Measurements from ENCODE around the gene TNFRSF12A. TPM values are rescaled to one million over a fixed set of nuclear protein-coding genes. Genes with fewer than 3 reads are reported as not detected.

The TNFRSF12A gene, protein sequence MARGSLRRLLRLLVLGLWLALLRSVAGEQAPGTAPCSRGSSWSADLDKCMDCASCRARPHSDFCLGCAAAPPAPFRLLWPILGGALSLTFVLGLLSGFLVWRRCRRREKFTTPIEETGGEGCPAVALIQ
- total RNA-seq (115 and 122 TPM in 2 replicates), polyA plus RNA-seq (106 and 142 TPM in 2 replicates)

DNA sequence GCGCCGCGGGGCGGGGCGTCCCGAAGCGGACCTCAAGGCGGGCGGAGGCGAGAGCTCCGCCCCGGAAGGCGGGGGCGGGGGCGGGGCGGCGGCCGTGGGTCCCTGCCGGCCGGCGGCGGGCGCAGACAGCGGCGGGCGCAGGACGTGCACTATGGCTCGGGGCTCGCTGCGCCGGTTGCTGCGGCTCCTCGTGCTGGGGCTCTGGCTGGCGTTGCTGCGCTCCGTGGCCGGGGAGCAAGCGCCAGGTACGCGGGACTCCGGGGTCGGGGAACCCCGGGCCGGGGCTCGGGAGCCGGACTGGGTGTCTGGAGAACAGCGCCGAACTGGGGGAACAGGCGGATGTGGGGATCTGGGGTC is at the start of gene TNFRSF12A:
TSS of gene TNFRSF12A (plus strand) at position 122 of the 357 bp plus-strand sequence. CDS start at position 152, 30 bp downstream.
- Histone ChIP-seq H3K4me1 (ENCODE audit: low read depth) (peaks cover 22% of the 10 kb centered on the region), H3K27me3 (no peaks in the 10 kb centered on the region), H3K36me3 (no peaks in the 10 kb centered on the region), H3K9me3 (ENCODE audit: low read depth) (no peaks in the 10 kb centered on the region), H3K4me3 (peak within 1 kb of the TSS; percentile 74), H3K27ac (peak within 1 kb of the TSS; percentile 97)
- peak; percentile 80 to 92 for DNase-seq (ENCODE audit: low read depth in 1 of 2, low spot score in 1 of 2)
- TF ChIP-seq, protein P1, sequence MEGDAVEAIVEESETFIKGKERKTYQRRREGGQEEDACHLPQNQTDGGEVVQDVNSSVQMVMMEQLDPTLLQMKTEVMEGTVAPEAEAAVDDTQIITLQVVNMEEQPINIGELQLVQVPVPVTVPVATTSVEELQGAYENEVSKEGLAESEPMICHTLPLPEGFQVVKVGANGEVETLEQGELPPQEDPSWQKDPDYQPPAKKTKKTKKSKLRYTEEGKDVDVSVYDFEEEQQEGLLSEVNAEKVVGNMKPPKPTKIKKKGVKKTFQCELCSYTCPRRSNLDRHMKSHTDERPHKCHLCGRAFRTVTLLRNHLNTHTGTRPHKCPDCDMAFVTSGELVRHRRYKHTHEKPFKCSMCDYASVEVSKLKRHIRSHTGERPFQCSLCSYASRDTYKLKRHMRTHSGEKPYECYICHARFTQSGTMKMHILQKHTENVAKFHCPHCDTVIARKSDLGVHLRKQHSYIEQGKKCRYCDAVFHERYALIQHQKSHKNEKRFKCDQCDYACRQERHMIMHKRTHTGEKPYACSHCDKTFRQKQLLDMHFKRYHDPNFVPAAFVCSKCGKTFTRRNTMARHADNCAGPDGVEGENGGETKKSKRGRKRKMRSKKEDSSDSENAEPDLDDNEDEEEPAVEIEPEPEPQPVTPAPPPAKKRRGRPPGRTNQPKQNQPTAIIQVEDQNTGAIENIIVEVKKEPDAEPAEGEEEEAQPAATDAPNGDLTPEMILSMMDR (IDR thresholded peaks at IDR 0.05; ENCODE audit: low read depth, low read length) = no peak

DNA sequence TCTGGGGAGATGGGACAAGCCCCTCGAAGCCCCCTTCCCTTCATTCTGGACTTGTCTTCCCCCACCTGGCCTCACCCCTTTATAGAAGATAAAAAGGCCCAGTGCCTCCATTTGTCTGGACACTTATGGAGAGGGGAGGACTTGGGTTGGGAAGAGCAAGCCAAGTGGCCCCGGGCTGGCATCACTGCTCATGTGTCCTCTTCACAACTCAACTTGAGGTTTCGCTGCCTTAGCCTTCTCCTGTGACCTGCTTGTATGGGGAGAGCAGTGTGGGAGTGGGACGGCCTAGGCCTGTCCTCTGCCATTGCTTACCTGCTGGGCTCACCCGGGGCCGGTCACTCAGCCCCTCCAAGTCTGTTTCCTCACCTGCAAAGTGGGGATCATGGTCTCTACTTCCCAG is 49.6 kb upstream of the TNFRSF12A start:
- no peak for DNase-seq (ENCODE audit: low read depth in 1 of 2, low spot score in 1 of 2)
- Histone ChIP-seq H3K9me3 (ENCODE audit: low read depth) (no peaks in the 10 kb centered on the region), H3K4me1 (ENCODE audit: low read depth) (no peaks in the 10 kb centered on the region), H3K4me3 (no peak overlapping the region), H3K27me3 (peaks cover 20% of the 10 kb centered on the region), H3K36me3 (no peaks in the 10 kb centered on the region), H3K27ac (no peak overlapping the region)
- TF ChIP-seq, protein P1 (IDR thresholded peaks at IDR 0.05; ENCODE audit: low read depth, low read length) = no peak

DNA sequence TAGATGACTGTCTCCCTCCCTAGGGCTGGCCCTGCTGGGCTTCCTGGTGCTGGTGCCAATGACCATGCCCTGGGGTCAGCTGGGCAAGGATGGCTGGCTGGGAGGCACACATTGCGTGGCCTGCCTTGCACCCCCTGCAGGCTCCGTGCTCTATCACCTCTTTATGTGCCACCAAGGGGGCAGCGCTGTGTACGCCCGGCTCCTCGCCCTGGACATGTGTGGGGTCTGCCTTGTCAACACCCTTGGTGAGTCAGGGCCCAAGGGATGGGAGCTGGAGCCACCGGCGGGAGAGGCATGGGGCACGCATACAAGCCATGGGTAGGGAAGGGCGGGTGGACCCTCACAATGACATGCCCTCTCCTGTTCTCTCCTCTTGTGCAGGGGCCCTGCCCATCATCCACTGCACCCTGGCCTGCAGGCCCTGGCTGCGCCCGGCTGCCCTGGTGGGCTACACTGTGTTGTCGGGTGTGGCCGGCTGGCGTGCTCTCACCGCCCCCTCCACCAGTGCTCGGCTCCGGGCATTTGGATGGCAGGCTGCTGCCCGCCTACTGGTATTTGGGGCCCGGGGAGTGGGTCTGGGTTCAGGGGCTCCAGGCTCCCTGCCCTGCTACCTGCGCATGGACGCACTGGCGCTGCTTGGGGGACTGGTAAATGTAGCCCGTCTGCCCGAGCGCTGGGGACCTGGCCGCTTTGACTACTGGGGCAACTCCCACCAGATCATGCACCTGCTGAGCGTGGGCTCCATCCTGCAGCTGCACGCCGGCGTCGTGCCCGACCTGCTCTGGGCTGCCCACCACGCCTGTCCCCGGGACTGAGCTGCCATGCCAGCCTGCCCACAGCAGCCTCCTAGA is 48.8 kb upstream of the TNFRSF12A start:
- no peak overlapping the region for H3K27ac ChIP-seq
- DNase-seq (ENCODE audit: low read depth in 1 of 2, low spot score in 1 of 2) = no peak
- H3K4me1 ChIP-seq (ENCODE audit: low read depth) = no peaks in the 10 kb centered on the region
- peaks cover 14% of the 10 kb centered on the region for H3K27me3 ChIP-seq
- H3K36me3 ChIP-seq = no peaks in the 10 kb centered on the region
- TF ChIP-seq, protein P1 (IDR thresholded peaks at IDR 0.05; ENCODE audit: low read depth, low read length) = no peak
- no peaks in the 10 kb centered on the region for H3K9me3 ChIP-seq (ENCODE audit: low read depth)
- H3K4me3 ChIP-seq = no peak overlapping the region

DNA sequence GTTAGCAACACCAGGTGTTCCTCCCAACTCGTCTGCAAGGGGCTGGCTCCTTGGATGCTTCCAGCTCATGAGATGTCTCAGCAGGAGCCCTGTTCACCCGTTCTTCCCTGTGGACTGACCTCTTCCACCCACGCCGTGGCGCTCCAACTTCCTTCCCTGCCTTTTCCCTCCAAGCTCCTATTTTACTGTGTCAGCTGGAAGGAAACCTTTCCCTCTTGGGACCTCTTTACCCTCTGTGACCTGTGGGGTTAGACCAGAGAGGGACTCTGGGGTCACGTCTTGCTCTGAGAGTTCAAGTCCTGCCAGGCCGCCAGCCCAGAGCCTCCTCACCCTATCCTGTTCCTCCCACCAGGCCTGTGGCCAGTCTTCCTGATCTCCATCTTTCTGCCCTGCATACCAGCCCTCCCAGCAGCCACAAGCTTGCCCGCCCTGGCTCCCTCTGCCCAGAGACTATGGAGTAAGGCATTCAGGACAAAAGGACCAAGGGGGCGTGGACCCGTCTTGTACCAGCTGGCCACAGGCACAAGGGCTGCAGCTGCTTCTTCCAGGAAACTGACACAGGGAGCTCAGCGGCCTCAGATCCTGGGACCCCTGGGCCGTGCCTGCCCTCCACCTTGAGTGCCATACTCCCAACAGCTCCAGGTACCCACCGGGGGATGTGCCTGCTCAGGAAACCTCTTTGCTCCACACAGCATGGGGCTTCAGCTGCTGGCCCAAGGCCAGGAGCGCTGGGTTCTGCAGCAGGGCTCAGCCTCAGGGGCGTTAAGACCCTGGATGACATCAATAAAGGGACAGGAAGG is 48.0 kb upstream of the TNFRSF12A start:
- DNase-seq (ENCODE audit: low read depth in 1 of 2, low spot score in 1 of 2) = no peak
- no peak overlapping the region for H3K4me3 ChIP-seq
- no peak overlapping the region for H3K27ac ChIP-seq
- H3K36me3 ChIP-seq = no peaks in the 10 kb centered on the region
- H3K27me3 ChIP-seq = peaks cover 6% of the 10 kb centered on the region
- H3K9me3 ChIP-seq (ENCODE audit: low read depth) = no peaks in the 10 kb centered on the region
- no peaks in the 10 kb centered on the region for H3K4me1 ChIP-seq (ENCODE audit: low read depth)
- TF ChIP-seq, protein P1 (IDR thresholded peaks at IDR 0.05; ENCODE audit: low read depth, low read length) = no peak

DNA sequence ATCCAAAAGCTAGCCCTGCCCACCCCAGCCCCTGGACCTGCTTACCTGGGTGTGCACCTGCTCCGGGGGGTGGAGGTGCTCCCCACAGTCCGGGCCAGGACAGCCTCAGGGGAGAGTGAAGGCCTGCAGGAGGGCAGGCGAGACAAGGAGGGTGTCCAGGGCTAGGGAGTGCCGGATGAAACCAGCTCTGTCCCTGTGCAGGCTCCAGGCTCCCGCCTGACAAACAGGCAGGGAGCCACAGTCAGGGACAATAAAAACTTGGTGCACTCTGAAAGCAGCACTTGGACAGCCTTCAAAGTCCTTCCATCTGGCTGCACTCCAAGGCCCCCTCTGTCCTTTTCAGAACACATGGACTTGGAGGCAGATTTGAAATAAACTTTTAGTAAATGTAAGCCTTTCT is 47.1 kb upstream of the TNFRSF12A start:
- Histone ChIP-seq H3K4me3 (no peak overlapping the region), H3K27me3 (no peaks in the 10 kb centered on the region), H3K36me3 (no peaks in the 10 kb centered on the region), H3K4me1 (ENCODE audit: low read depth) (no peaks in the 10 kb centered on the region), H3K27ac (no peak overlapping the region), H3K9me3 (ENCODE audit: low read depth) (no peaks in the 10 kb centered on the region)
- TF ChIP-seq, protein P1 (IDR thresholded peaks at IDR 0.05; ENCODE audit: low read depth, low read length) = no peak
- DNase-seq (ENCODE audit: low read depth in 1 of 2, low spot score in 1 of 2) = no peak

Measured in cardiac muscle cell (in vitro differentiated cells and primary cell).